ENCODE results near the gene FADS3.
A peak's percentile ranks its signal among the peaks of the same experiment; 100 is the strongest.

Gene FADS3

DNA sequence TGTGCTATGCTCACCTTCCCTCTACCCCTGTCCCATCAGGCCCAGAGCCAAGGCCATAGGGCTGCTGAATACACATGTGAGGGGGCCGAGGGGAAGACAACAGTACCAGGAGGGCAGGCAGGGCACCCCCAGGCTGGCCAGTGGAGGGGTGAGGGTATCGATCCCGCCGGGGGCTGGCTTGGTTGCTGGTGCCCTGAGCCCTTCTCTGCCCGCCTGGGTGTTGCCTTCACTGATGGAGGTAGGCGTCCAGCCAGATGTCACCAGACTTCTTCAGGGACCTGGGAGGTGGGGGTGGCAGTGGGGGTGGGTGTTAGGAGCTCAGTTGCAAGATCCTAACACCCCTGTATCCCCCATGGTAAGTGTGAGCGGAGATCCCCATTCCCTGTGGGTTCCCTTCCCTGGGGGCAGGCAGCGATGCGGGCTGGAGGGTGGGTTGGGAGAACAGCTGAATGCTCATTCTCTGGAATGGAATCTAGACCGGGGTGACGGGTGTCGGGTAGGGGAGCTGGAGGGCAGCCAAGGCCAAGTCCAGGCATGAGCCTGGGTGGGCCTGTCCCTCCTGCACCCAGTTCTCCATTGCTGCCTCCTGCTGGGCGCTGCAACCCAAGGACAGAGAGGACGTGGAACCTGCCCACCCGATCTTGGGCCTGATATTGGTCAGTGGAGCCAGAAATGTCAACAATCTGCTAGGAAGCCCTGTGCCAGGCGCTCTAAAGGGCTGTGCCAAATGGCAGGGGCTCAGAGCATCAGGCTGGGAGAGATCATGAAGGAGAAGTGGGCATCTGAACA lies 17.6 kb downstream of the FADS3 start:
- no peaks in the 10 kb centered on the region for H3K27me3 ChIP-seq (ENCODE audit: insufficient read depth, low read length)
- H3K4me1 ChIP-seq (ENCODE audit: insufficient read depth, low read length, severe bottlenecking) = peaks cover 39% of the 10 kb centered on the region
- no peak overlapping the region for H3K9ac ChIP-seq (ENCODE audit: low read length)
- peaks cover 4% of the 10 kb centered on the region; the same call in 1 of the 2 replicates for H3K36me3 ChIP-seq (ENCODE audit: insufficient read depth, low read length)
- H3F3A ChIP-seq (ENCODE audit: insufficient read depth, low read length) = no peaks in the 10 kb centered on the region
- H3K9me3 ChIP-seq (ENCODE audit: low read length) = no peaks in the 10 kb centered on the region
- H3K4me2 ChIP-seq (ENCODE audit: low read length) = no peak overlapping the region
- H3K79me2 ChIP-seq (ENCODE audit: insufficient read depth, low read length) = no peaks in the 10 kb centered on the region
- TF ChIP-seq, protein P1, sequence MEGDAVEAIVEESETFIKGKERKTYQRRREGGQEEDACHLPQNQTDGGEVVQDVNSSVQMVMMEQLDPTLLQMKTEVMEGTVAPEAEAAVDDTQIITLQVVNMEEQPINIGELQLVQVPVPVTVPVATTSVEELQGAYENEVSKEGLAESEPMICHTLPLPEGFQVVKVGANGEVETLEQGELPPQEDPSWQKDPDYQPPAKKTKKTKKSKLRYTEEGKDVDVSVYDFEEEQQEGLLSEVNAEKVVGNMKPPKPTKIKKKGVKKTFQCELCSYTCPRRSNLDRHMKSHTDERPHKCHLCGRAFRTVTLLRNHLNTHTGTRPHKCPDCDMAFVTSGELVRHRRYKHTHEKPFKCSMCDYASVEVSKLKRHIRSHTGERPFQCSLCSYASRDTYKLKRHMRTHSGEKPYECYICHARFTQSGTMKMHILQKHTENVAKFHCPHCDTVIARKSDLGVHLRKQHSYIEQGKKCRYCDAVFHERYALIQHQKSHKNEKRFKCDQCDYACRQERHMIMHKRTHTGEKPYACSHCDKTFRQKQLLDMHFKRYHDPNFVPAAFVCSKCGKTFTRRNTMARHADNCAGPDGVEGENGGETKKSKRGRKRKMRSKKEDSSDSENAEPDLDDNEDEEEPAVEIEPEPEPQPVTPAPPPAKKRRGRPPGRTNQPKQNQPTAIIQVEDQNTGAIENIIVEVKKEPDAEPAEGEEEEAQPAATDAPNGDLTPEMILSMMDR (IDR thresholded peaks at IDR 0.05; ENCODE audit: low read length) = no peak
- no peak for TF ChIP-seq EZH2 (IDR thresholded peaks at IDR 0.05; ENCODE audit: borderline replicate concordance, low read length)
- H3K27ac ChIP-seq (ENCODE audit: low read depth, low read length, poor library complexity, severe bottlenecking) = no peak overlapping the region
- no peaks in the 10 kb centered on the region for H3K9me2 ChIP-seq (ENCODE audit: low read depth, low read length)
- no peak overlapping the region for H3K4me3 ChIP-seq (ENCODE audit: low read depth, low read length, poor library complexity, severe bottlenecking)
- H4K20me1 ChIP-seq (ENCODE audit: insufficient read depth, low read length) = no peaks in the 10 kb centered on the region
- no peak overlapping the region for H2AFZ ChIP-seq (ENCODE audit: low read length)

- Histone ChIP-seq H3K4me1 (ENCODE audit: insufficient read depth, low read length, severe bottlenecking) (peaks cover 31% of the 10 kb centered on the region), H3K79me2 (ENCODE audit: insufficient read depth, low read length) (no peaks in the 10 kb centered on the region), H3K9ac (ENCODE audit: low read length) (no peak overlapping the region), H3K9me2 (ENCODE audit: low read depth, low read length) (no peaks in the 10 kb centered on the region), H2AFZ (ENCODE audit: low read length) (no peak overlapping the region), H4K20me1 (ENCODE audit: insufficient read depth, low read length) (no peaks in the 10 kb centered on the region), H3K4me3 (ENCODE audit: low read depth, low read length, poor library complexity, severe bottlenecking) (no peak overlapping the region), H3K9me3 (ENCODE audit: low read length) (no peaks in the 10 kb centered on the region), H3K27ac (ENCODE audit: low read depth, low read length, poor library complexity, severe bottlenecking) (no peak overlapping the region), H3K4me2 (ENCODE audit: low read length) (no peak overlapping the region), H3K36me3 (ENCODE audit: insufficient read depth, low read length) (peaks cover 4% of the 10 kb centered on the region; the same call in 1 of the 2 replicates), H3K27me3 (ENCODE audit: insufficient read depth, low read length) (no peaks in the 10 kb centered on the region), H3F3A (ENCODE audit: insufficient read depth, low read length) (no peaks in the 10 kb centered on the region)
- no peak for TF ChIP-seq EZH2 (IDR thresholded peaks at IDR 0.05; ENCODE audit: borderline replicate concordance, low read length)
- TF ChIP-seq, protein P1 (IDR thresholded peaks at IDR 0.05; ENCODE audit: low read length) = no peak
Observed at GRCh38 chr11:61872935-61873565, 18.3 kb downstream of the FADS3 start.

GRCh38 chr11:61871158-61871597 lies 20.2 kb downstream of the FADS3 start:
- H3K27me3 ChIP-seq (ENCODE audit: insufficient read depth, low read length) = no peaks in the 10 kb centered on the region; the same call in 1 of the 2 replicates
- no peak overlapping the region for H3K27ac ChIP-seq (ENCODE audit: low read depth, low read length, poor library complexity, severe bottlenecking)
- H3K9me3 ChIP-seq (ENCODE audit: low read length) = no peaks in the 10 kb centered on the region
- H3K4me3 ChIP-seq (ENCODE audit: low read depth, low read length, poor library complexity, severe bottlenecking) = peak overlapping the region; percentile 27
- no peaks in the 10 kb centered on the region for H3K9me2 ChIP-seq (ENCODE audit: low read depth, low read length)
- H3K79me2 ChIP-seq (ENCODE audit: insufficient read depth, low read length) = no peaks in the 10 kb centered on the region
- H3F3A ChIP-seq (ENCODE audit: insufficient read depth, low read length) = no peaks in the 10 kb centered on the region
- no peaks in the 10 kb centered on the region for H4K20me1 ChIP-seq (ENCODE audit: insufficient read depth, low read length)
- no peak for TF ChIP-seq EZH2 (IDR thresholded peaks at IDR 0.05; ENCODE audit: borderline replicate concordance, low read length)
- TF ChIP-seq, protein P1 (IDR thresholded peaks at IDR 0.05; ENCODE audit: low read length) = peak; percentile 98
- no peak overlapping the region for H3K9ac ChIP-seq (ENCODE audit: low read length)
- H3K4me2 ChIP-seq (ENCODE audit: low read length) = peak overlapping the region; percentile 55
- peaks cover 13% of the 10 kb centered on the region for H3K4me1 ChIP-seq (ENCODE audit: insufficient read depth, low read length, severe bottlenecking)
- H3K36me3 ChIP-seq (ENCODE audit: insufficient read depth, low read length) = peaks cover 4% of the 10 kb centered on the region; the same call in 1 of the 2 replicates
- no peak overlapping the region for H2AFZ ChIP-seq (ENCODE audit: low read length)
